Stomach (tissue), 4 donors: ENCODE data around the gene KNOP1.

Source experiments
- POLR2AphosphoS5 ChIP-seq, 3 donors: sonication (generic); formaldehyde crosslinking; IDR thresholded peaks; one replicate each; pipeline ENCODE4 v1.6.1; 2016; ENCODE audit warnings: antibody characterized with exemption in 3 of 3
- TF ChIP-seq, protein P1 (sequence below), 7 experiments: fragments of 450-650 bp in 4 of 7; fragments of 200-600 bp in 3 of 7; sonication (generic) in 3 of 7; IDR thresholded peaks; one replicate each; pipeline ENCODE4 v1.5.1; 2016 to 2019; ENCODE audit warnings: antibody characterized with exemption in 7 of 7, control low read depth in 2 of 7, mild to moderate bottlenecking in 1 of 7

DNA sequence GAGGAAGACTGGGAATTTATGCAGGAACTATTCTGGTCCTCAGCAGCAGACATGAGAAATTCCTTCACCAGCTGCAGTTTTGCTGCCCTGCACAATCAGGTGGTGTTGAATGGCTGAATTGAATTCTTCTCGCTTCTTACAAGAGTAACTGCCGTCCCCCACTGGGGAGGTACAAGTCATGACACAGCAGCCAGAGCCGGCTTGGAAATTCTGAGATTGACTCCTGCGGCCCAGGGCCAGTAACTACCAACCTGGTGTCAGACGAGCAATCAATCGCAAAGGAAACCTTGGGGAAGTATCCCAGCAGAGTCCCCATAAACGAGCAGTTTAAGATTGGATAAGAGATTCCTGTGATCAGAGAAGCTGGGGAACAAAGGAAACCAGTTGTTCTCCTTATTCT lies 30.7 kb downstream of the KNOP1 start:
- no peak for TF ChIP-seq POLR2AphosphoS5 (IDR thresholded peaks at IDR 0.05)
- TF ChIP-seq, protein P1, sequence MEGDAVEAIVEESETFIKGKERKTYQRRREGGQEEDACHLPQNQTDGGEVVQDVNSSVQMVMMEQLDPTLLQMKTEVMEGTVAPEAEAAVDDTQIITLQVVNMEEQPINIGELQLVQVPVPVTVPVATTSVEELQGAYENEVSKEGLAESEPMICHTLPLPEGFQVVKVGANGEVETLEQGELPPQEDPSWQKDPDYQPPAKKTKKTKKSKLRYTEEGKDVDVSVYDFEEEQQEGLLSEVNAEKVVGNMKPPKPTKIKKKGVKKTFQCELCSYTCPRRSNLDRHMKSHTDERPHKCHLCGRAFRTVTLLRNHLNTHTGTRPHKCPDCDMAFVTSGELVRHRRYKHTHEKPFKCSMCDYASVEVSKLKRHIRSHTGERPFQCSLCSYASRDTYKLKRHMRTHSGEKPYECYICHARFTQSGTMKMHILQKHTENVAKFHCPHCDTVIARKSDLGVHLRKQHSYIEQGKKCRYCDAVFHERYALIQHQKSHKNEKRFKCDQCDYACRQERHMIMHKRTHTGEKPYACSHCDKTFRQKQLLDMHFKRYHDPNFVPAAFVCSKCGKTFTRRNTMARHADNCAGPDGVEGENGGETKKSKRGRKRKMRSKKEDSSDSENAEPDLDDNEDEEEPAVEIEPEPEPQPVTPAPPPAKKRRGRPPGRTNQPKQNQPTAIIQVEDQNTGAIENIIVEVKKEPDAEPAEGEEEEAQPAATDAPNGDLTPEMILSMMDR (IDR thresholded peaks at IDR 0.05): no peak
